HG03432 (cell line): ENCODE measurements around the gene INPP4B.
A peak's percentile ranks its signal among the peaks of the same experiment; 100 is the strongest.

ENCODE experiments used
- ATAC-seq: cut with Tn5 transposase; IDR thresholded peaks from one replicate; pipeline ENCODE4 v1.9.1; 2021; ENCODE audit warnings: mild to moderate bottlenecking, moderate library complexity; ENCODE audit not compliant: unreplicated experiment

Gene INPP4B

GRCh38 chr4:142191901-142192300 lies 654.2 kb downstream of the INPP4B start:
- ATAC-seq = no peak

GRCh38 chr4:142181021-142181420 lies 665.1 kb downstream of the INPP4B start:
- no peak for ATAC-seq

- ATAC-seq = no peak
Measured at GRCh38 chr4:142169216-142169615, 676.9 kb downstream of the INPP4B start.

- no peak for ATAC-seq
Measured at GRCh38 chr4:142168181-142168580, 677.9 kb downstream of the INPP4B start.

GRCh38 chr4:142164767-142165500 lies 681.2 kb downstream of the INPP4B start:
- no peak for ATAC-seq

GRCh38 chr4:142161086-142161485 lies 685.0 kb downstream of the INPP4B start:
- no peak for ATAC-seq

GRCh38 chr4:142160509-142160908 lies 685.6 kb downstream of the INPP4B start:
- no peak for ATAC-seq

- no peak for ATAC-seq
Measured at GRCh38 chr4:142158980-142159379, 687.1 kb downstream of the INPP4B start.

- no peak for ATAC-seq
Measured at GRCh38 chr4:142156256-142156655, 689.8 kb downstream of the INPP4B start.

- ATAC-seq = no peak
Measured at GRCh38 chr4:142155347-142155746, 690.8 kb downstream of the INPP4B start.

- ATAC-seq = no peak
Measured at GRCh38 chr4:142150483-142150882, 695.6 kb downstream of the INPP4B start.

GRCh38 chr4:142144813-142145212 lies 701.3 kb downstream of the INPP4B start:
- no peak for ATAC-seq

- no peak for ATAC-seq
Measured at GRCh38 chr4:142142366-142143054, 703.6 kb downstream of the INPP4B start.

GRCh38 chr4:142141224-142141623 lies 704.9 kb downstream of the INPP4B start:
- ATAC-seq = no peak

GRCh38 chr4:142130666-142131065 lies 715.4 kb downstream of the INPP4B start:
- no peak for ATAC-seq

- ATAC-seq = no peak
Measured at GRCh38 chr4:142129931-142130330, 716.2 kb downstream of the INPP4B start.

GRCh38 chr4:142129473-142129872 lies 716.6 kb downstream of the INPP4B start:
- ATAC-seq = no peak

GRCh38 chr4:142128529-142128928 lies 717.6 kb downstream of the INPP4B start:
- ATAC-seq = no peak

- peak; percentile 77 for ATAC-seq
Measured at GRCh38 chr4:142126890-142127497, 719.1 kb downstream of the INPP4B start.

- ATAC-seq = no peak
Measured at GRCh38 chr4:142124874-142125273, 721.2 kb downstream of the INPP4B start.

GRCh38 chr4:142121448-142122350 lies 724.4 kb downstream of the INPP4B start:
- ATAC-seq = no peak
